GM18867 (cell line): ENCODE data around the gene ISX.

ENCODE experiments used
- ATAC-seq: cut with Tn5 transposase; IDR thresholded peaks from one replicate; pipeline ENCODE4 v1.9.1; 2021; ENCODE audit warnings: mild to moderate bottlenecking, moderate library complexity; ENCODE audit not compliant: unreplicated experiment

Gene ISX

DNA sequence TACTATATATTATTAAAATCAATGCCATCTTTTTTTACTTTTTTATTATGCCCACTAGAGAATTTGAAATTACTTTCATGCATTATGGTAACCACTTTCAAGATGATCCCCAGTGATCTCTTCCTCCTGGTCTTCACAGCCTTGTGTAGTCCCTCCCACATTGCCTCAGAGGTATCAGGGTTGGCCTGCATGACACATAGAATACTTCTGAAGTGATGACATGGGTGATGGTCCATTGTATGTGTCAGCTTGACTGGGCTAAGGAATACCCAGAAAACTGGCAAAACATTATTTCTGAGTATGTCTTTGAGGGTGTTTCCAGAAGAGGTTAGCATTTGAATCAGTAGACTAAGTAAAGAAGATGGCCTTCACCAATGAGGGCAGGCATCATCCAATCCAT is 14.2 kb upstream of the ISX start:
- ATAC-seq, result no peak

DNA sequence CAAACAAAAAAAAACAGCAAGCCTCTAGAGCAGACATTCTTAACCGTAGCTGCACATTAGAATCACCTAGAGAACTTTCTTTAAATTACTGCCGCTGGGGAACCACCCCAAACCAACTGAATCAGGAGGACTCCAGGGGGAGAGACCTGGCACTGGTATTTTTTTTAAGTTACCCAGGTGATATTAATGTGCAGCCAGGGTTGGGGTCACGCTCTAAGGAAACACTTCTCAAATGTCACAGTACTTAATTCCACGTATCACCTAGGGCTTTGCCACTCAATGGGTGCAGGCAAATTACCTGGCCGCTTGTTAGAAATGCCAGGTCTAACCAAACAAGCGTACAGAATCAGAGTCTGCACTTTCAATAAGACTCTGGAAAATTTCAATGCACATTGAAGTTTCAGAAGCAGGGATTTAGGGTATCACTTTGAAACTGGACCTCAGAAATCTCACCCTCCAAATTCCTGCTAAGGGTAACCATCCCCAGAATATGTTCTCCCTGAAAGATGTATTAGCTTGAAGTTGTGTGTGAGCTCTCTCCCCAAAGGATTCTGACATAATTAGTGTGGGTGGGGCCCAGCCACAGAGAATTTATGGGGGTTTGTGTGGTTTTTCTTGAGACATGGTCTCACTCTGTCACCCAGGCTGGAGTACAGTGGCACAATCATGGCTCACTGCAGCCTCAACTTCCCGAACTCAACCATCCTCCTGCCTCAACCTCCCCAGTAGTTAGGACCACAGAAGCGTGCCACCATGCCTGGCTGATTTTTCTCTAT is 12.7 kb upstream of the ISX start:
- no peak for ATAC-seq

DNA sequence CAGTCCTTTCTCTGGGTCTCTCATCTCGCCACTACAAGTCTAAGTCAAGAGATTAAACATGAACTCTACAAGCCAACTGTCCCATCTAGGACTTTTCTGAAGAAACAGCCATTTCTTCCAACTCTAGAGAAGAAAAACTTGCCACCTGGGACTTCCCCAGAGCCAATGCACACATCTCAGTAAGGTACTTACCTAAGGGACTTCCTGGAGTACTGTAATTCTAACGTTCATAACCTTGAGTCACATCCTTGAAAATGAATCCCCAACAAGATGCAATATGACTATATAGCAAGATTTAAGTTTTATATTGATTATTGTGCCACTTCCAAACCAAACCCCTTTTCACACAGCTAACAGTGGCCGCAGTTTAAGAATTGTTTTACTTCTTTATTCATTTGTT is 11.9 kb upstream of the ISX start:
- ATAC-seq, result no peak

GRCh38 chr22:35056486-35056885 is 9.5 kb upstream of the ISX start:
- ATAC-seq, result no peak

- ATAC-seq, result no peak
Observed at GRCh38 chr22:35057155-35057554, 8.8 kb upstream of the ISX start.

DNA sequence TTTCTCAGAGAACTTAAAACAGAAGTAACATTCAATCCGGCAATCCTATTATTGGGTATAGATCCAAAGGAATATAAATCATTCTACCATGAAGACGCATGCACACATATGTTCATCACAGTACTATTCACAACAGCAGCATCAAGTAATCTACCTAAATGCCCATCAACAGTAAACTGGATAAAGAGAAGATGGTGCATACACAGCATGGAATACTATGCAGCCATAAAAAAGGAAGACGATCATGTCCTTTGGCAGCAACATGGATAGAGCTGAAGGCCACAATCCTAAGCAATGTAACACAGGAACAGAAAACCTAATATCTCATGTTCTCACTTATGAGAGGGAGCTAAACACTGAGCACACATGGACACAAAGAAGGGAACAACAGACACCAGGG is 6.3 kb upstream of the ISX start:
- no peak for ATAC-seq

GRCh38 chr22:35064664-35065063 is 1.3 kb upstream of the ISX start:
- no peak for ATAC-seq

- ATAC-seq, result no peak
Observed at GRCh38 chr22:35065183-35065582, 775 bp upstream of the ISX start.

DNA sequence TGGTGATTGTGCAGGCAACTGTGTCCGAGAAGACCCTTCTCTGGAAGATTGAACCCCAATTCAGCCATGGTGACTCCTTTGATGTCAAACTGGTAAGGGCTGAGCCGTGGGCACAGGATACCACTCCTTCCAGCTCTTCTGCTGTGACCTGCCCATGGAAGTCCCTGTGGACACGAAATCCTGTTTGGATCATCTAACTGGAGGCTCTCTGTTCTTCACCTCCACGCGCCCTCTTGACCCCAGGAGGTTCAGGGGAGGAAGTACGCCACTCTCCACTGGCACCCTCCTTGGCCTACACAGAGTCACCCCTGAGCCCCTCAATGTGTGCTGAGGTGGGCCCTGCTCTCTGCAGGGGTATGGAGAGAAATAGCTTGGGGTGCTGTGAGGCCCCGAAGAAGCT is 810 bp downstream of the ISX start:
- ATAC-seq, result no peak

DNA sequence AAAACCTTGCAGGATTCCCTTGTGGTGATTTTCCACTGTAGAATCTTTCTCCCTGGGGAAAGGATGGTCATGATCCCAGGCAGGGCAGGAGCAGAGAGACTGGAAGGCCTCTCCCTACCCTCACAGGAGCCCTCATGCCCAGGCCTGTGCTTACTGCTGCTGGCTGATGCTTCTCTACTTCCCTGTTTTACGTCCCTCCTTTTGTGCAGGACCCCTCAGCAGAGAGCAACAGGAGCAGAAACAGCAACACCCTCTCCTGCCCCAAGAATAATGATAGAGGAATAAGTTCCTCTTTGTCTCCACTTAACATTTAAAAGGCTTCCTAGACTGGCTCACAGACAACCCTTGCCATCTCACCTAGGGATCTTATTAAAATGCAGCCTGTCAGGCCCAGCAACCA is 3.6 kb downstream of the ISX start:
- no peak for ATAC-seq

- ATAC-seq, result no peak
Observed at GRCh38 chr22:35070451-35071093, 4.6 kb downstream of the ISX start.

GRCh38 chr22:35071784-35072183 is 5.8 kb downstream of the ISX start:
- ATAC-seq, result no peak

GRCh38 chr22:35072925-35073324 is 7.0 kb downstream of the ISX start:
- ATAC-seq, result no peak

DNA sequence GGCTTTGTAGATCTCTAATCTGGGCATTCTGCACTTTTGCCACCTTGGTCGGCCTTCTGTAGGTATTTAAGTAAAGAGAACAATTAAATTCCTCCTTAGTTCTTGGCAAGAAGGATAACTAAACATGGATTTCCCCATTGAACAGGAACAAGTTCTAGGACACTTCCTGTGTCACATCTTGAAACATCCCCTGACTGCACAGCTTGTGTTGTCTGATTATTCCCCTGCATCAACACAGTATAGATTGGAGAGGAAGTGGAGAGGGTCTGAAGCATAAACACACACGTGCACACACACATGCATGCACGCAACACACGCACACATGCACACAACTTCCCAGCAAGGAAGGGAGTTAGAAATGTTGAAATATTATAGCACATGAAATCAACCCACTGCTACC is 8.6 kb downstream of the ISX start:
- ATAC-seq, result no peak

GRCh38 chr22:35076630-35077029 is 10.7 kb downstream of the ISX start:
- ATAC-seq, result no peak

GRCh38 chr22:35085621-35086020 is 19.7 kb downstream of the ISX start:
- ATAC-seq, result no peak

DNA sequence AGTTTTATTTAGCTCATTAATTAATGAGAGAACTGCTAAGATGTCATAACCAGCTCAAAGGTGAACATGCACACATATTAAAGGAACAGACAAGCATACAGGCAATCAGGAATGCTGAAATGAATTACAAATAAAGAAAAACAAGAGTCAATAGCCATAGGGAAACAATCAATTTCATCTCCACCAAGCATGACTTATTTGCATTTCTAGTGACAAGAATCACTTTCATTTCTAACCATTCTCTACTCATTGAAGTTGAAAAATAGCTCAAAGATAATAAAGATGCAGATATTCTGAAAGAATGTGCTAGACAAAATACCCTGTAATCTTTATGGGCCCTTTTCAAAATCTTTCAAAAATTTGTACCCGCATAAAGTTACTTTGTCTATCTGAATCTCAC is 23.2 kb downstream of the ISX start:
- no peak for ATAC-seq

GRCh38 chr22:35092406-35092805 is 26.4 kb downstream of the ISX start:
- ATAC-seq, result no peak

- no peak for ATAC-seq
Observed at GRCh38 chr22:35098921-35099320, 33.0 kb downstream of the ISX start.

DNA sequence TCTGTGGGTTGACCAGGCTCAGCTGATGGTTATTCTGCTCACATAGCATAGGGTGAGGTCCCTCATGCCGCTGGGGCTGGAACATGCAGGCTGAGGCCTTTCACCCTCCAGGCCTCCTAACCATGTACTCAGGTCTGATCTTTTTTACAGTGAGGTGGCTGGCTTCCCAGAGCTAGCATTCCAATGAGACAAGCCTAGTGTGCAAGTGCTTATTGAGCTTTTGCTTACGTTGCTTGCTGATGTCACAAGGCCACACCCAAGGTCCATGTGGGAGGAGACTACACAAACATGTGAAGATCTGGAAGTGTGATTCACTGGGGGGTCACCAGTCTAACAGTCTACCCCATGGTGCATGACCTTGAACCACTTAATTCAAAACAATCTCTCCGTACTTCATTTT is 33.9 kb downstream of the ISX start:
- ATAC-seq, result no peak

DNA sequence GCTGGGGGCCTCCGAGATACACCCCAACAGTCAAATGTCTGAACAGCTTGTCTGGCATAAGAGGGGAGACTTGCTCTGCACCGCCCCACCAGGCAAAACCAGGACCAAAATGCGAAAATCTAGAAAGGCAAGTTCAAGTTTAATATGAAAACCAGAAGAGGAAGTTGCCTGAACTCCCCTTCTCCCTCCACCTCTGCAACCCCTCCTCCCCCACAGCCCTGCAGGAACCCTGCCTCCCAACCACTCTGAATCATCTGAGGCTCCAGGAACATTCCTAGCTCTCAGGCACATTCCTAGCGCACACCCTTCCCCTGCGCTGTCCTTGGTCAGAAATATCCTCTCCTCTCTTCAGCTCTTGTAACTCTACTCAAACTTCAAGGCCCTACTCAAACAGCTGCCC is 36.7 kb downstream of the ISX start:
- ATAC-seq, result no peak

DNA sequence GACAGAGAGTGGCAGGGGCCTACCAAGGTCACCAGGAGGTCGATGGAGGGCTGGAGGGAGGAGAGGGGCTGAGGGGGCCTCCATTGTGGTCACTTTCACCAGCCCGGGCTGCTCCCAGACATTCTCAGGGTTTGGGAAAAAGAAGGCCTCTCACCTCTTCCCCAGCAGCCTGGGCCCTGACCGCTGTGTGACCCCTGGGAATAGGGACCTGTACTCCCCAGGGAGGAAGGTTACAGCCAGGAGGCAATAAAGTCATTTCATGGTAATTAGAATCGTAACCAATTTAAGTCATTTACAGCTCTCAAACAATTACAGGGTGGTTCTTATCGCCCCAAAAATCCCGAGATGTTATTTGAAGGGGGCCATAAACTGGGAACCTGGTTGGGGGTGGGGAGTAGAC is 37.8 kb downstream of the ISX start:
- no peak for ATAC-seq

DNA sequence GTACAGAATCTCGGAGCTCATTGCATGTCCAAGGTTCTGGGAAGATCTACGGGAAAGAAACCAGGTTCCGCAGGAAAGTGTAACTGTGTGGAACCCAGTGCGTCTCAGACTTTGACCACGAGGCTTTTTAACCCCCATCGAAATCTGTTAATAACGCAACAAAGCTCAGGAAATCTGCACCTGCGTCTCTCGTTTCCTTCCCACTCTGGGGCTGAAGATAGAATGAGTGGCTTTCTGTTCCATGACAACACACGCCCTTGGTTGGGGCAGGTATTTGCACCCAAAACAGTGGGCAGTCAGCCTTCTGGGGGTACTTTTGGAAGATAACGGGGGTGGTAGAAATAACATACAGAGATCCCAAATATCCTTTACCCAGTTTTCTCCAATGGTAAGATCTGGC is 38.5 kb downstream of the ISX start:
- no peak for ATAC-seq
